ENCODE measurements around the gene C4B.
"Not testable (repeated sequence)": the region's sequence is repeated elsewhere in the genome, so short reads cannot be mapped to it uniquely, and the experiment has no call there.

GRCh38 chr6:32042276-32042675 lies 27.7 kb downstream of the C4B start:
- not testable (repeated sequence) for TF ChIP-seq CTCF (IDR thresholded peaks at IDR 0.05); EZH2 (IDR thresholded peaks at IDR 0.05; ENCODE audit: borderline replicate concordance, insufficient read depth, low read depth, low read length, poor library complexity, severe bottlenecking)
